HG03575 (cell line): Measurements from ENCODE around the gene LMNTD1.

Source experiments
- ATAC-seq: cut with Tn5 transposase; IDR thresholded peaks from one replicate; pipeline ENCODE4 v1.9.1; 2021; ENCODE audit not compliant: unreplicated experiment, insufficient number of reproducible peaks, low FRiP score; ENCODE audit errors: extremely low read depth

The LMNTD1 gene

DNA sequence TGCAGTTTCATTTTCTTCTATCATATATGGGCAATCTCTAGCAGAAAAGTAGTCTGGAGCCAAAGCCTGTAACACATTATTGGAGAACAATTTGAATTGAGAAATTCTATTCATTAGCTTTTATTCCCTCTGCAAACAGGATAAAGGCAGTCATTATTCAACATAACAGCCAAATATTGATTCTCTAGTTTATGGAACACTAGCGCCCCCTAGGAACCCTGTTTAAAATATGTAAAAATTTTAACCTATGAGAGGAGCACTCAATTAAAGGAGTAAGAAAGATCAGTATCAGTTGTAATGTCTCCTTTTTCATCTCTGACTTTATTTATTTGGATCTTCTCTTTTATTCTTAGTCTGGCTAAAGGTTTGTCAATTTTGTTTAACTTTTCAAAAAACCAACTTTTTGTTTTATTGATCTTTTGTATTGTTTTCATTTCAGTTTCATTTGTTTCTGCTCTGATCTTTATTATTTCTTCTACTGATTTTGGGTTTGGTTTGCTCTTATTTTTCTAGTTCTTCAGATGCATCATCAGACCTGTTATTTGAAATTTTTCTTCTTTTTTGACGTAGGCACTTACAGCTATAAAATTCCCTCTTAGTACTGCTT is 4.8 kb upstream of the LMNTD1 start:
- ATAC-seq, result no peak

DNA sequence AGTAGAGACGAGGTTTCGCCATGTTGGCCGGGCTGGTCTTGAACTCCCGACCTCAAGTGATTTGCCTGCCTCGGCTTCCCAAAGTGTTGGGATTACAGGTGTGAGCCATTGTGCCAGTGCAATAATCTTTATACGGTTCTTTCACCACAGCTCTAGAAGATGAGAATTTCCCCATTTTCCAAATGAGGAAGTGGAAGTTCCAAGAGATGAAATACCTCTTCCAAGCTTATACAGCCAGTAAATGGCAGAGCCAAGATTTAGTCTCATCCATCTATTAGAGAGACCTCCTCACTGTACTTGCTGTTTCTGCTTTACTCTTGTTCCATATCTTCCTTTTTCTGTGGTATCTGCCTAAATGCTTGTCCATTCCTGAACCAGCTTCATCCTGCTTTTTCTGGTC is 3.1 kb upstream of the LMNTD1 start:
- ATAC-seq, result no peak

GRCh38 chr12:25552681-25553080 is 402 bp downstream of the LMNTD1 start:
- no peak for ATAC-seq

DNA sequence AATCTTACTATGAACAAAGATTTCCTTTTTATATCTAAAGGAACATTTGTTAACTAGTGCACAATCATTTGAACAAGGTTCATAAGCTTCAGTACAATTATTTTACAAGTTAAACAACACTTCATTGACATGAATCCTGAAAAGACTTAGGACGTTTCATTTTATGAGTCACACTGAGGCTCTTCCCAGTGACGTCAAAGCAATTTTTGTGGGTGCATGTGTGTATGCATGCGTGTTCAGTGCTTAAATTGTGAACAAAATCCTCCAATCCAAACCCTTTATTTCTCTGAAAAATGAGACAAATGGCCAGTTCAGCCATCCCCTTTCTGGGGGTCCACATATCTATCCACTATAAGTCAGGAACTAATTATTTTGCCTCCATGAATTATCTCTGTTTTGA is 2.9 kb downstream of the LMNTD1 start:
- no peak for ATAC-seq

DNA sequence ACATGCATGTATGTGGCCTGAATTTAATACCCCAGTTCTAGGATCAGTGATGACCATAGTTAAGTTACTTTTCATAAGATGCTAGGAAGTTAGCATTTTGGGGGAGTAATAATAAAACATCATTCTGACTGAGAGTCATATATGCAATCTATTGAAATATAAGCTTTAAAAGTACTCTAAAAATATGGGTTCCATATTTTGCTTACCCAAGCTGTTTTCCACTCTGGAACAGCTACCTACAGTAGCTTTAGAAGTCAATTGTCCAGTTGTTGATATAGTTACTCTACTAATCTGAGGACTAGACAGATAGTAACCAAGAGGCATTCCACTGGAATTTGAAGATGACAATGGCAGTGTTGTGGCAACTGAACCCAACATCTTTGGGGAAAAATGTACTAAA is 4.0 kb downstream of the LMNTD1 start:
- no peak for ATAC-seq

- ATAC-seq, result no peak
Observed at GRCh38 chr12:25546318-25546717, 6.8 kb downstream of the LMNTD1 start.

DNA sequence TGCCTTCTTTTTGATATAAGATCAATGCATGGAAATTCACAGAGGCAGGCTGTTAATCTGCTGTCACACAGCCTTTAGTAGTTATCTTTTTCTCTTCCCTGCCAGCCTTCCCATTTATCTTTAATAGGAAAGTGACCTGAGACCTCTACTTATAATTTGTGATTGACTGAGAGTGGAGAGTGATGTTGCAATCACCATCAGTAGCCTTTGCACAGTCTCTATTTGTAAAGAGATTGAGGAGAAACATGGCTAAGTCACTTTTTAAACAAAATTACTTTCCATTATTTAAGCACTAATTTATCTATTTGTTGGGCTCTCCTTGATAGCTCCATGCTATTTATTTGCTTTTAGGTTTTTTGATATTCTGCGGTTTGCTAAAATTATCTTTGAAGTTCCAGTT is 19.9 kb downstream of the LMNTD1 start:
- ATAC-seq, result no peak

- ATAC-seq, result no peak
Observed at GRCh38 chr12:25531502-25532052, 21.5 kb downstream of the LMNTD1 start.

DNA sequence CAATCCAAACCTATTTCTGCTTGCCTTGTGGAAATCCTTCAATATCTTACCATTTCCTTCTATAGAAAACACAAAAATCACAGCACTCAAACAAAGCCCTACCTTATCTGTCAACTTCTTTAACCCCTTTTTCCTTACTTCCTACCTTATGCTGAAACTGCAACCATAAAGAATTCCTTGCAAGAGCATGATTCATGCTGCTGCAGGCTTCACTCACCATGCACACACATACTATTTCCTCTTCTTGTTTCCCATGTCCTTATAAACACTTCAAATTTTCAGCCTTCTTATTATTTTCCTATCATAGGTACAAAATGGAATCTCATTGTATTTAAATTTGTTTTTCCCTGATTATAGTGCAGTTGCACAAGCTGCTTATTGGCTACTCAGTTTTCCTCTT is 23.3 kb downstream of the LMNTD1 start:
- no peak for ATAC-seq

- ATAC-seq, result no peak
Observed at GRCh38 chr12:25526778-25527177, 26.3 kb downstream of the LMNTD1 start.

- no peak for ATAC-seq
Observed at GRCh38 chr12:25524366-25524765, 28.7 kb downstream of the LMNTD1 start.

DNA sequence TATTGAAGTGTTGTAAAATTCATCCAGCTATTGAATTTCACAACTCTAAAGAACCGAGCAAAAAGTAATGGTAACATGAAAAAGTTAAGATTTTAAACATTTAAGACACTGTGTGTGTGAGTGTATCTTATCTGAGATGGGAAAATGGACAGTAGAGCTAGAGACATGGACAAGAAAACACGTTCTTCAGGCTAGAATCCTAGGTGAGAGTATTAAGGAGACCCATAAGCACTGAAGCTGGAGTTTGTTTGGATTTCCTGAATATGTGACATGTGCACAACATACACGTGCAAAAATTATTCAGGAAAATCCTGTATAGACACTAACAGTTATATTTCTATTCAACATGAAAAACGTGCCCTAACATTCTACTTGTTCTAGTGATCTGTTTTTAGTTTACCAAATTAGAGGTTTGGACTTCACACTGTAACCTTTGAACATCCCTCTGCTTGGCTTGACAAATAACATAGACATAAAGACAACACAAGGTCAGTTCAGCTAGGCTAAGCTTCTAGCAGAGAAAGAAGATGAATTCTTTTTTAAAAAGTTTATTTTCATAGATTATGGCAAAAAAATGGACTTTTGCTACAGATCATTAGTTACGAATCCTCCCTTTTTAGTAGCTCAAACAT is 31.3 kb downstream of the LMNTD1 start:
- no peak for ATAC-seq

GRCh38 chr12:25518512-25518911 is 34.6 kb downstream of the LMNTD1 start:
- no peak for ATAC-seq

DNA sequence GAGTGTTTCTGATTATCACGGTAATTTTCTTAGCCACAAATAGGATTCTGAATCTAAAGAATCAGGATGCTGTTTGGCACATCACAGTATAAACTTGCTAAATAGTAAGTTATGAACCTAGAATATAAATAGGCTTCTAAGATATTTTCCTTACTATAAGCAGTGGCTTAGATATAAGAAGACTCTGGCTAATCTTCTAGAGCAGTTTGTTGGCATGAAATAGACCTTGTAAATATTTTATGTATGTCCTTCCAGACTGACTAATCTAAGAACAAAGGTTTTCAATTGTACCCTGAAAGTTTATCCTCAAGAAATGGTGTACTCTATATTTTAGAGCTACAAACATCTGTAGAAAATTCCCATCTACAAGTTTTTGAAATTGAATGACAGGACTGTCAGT is 48.3 kb downstream of the LMNTD1 start:
- no peak for ATAC-seq

DNA sequence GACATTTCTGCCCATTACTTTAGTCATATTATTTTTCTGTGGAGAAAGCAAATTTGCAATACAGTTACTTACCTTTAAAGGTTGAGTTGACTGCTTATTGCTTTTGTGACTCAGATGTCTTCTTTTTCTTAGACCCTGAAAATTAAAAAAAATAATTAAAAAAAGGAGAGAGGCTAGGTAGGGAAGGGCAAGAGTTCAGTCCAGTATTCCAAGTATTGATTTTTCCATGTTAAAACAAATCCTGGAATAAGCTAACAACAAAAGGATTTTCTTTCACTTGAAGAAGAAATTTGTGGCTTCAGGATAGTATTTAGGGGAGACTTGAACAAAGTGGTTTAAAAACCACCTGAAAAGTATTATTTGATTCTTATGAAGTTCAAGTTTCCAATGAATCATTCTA is 49.4 kb downstream of the LMNTD1 start:
- ATAC-seq, result no peak

DNA sequence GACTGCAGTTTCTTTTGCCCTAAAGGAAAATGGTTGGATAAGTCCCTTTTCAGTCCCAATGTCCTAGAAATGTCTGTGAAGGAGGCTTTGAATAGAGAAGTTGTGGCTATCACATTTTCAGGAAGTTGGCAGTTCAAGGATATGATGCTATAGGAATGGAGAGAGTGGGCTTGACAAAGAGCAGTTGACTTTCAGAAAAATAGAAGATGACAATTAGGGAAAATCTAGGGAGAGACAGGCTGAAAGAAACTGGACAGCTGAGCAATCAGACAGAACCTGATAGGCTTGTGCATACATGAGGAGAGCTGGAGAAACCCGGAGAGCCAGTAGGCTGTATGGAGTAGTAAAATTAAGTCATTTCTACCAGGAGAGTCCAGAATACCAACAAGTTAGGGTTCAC is 50.5 kb downstream of the LMNTD1 start:
- no peak for ATAC-seq

DNA sequence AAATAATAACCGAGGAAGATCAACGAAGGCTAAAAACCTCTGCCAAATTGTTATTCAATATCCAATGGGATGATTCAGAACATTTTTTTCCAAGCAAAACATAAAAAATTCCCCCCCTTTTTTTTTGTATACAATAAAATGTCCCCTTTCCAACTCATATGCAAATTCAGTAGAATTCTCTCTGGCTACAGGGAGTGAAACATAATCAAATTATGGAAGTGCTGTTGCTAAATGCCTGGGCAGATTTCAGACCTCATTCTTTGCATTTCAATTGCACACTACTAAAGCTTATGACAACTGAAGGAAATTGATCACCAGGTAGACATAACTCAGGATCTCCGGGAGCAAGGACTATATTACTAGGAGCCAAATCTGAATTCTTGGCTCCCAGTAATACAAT is 51.0 kb downstream of the LMNTD1 start:
- ATAC-seq, result no peak

DNA sequence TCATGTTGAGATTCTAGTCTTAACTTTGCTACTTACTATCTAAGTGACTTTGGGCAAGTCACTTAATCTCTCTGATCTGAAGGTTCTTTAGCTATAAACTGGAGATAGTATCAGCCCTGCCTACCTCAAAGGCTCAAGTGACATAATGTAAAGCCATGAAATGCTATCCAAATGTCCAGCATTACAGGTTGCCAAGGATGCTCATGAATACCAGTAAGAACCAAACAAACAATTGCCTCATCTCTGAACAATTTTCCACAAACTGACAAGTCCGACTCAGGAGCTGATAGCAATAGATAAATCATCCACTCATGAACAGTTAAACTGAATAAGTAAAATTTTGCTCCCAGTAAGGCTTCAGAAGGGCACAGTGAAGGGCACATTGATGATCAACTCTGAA is 51.5 kb downstream of the LMNTD1 start:
- ATAC-seq, result no peak

GRCh38 chr12:25500651-25501050 is 52.4 kb downstream of the LMNTD1 start:
- no peak for ATAC-seq

GRCh38 chr12:25497021-25497420 is 56.1 kb downstream of the LMNTD1 start:
- ATAC-seq, result no peak

DNA sequence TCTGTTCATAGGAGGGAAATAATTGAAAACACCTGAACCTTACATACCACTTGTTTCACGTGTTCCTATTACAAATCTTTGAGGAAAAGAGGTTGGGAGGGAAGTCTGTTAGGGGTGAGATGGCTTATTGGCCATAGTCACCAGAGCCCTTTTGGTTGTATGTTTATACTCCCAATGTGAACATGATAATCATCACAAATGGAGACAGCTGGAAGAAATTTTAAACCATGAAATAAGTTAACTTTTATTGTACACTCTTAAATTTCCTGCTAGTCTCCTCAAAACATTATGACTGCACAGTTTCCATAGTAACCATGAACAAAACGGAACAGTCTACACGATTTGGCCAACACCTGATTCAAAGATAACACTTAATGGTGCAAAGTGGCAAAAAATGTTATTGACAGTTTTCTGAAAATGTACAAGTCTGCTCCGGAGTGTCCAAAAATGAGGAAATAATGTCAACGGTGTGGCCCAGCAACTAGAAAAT is 56.9 kb downstream of the LMNTD1 start:
- no peak for ATAC-seq
